Measurements from ENCODE around the gene SLC9A7. TPM values are rescaled to one million over a fixed set of nuclear protein-coding genes. Genes with fewer than 3 reads are reported as not detected.

SLC9A7 gene
- total and polyA plus RNA-seq, 2 donors (not counting 1 experiment from before 2014, with no cell fraction given) = 13.9 to 47.7 TPM

GRCh38 chrX:46770000-46770816 lies 11.3 kb upstream of the SLC9A7 start:
- Histone ChIP-seq H3K9me3 (ENCODE audit: control insufficient read depth, insufficient read depth, low read depth, low read length) (no peaks in the 10 kb centered on the region), H3K79me2 (ENCODE audit: control insufficient read depth, insufficient read depth, low read length) (no peaks in the 10 kb centered on the region), H3K9ac (ENCODE audit: insufficient read depth, low read length) (peak overlapping the region; percentile 54), H4K20me1 (ENCODE audit: control insufficient read depth, extremely low read depth, insufficient read depth, low read length) (no peaks in the 10 kb centered on the region), H3K27me3 (ENCODE audit: control insufficient read depth, insufficient read depth, low read length) (no peaks in the 10 kb centered on the region), H2AFZ (ENCODE audit: low read length) (no peak overlapping the region), H3K36me3 (ENCODE audit: control insufficient read depth, insufficient read depth, low read length) (no peaks in the 10 kb centered on the region), H3K4me3 (replicated peaks in 1 of 4; ENCODE audit: control extremely low read depth in 1 of 4, insufficient read depth in 1 of 4, low read depth in 3 of 4, low read length in 4 of 4) (peak overlapping the region; percentile 10 to 26 (median 18)), H3K4me1 (ENCODE audit: control insufficient read depth, extremely low read depth, insufficient read depth, low read length) (peaks cover 2% of the 10 kb centered on the region), H3K4me2 (ENCODE audit: extremely low read depth, insufficient read depth, low read length) (peak overlapping the region; percentile 62), H3K27ac (ENCODE audit: insufficient read depth, low read length) (peak overlapping the region; percentile 89)
- DNase-seq (ENCODE audit: low read depth in 2 of 2) = peak; percentile 47 to 63
- TF ChIP-seq EZH2 (IDR thresholded peaks at IDR 0.05; ENCODE audit: low read length, missing control alignments) (no peak), CTCF (conservative IDR thresholded peaks at IDR 0.05 in 1 of 2, IDR thresholded peaks at IDR 0.05 in 1 of 2; ENCODE audit: low read depth in 1 of 2, low read length in 2 of 2) (no peak)

- no peak overlapping the region for H2AFZ ChIP-seq (ENCODE audit: low read length)
- H3K27me3 ChIP-seq (ENCODE audit: control insufficient read depth, insufficient read depth, low read length) = no peaks in the 10 kb centered on the region
- H3K4me1 ChIP-seq (ENCODE audit: control insufficient read depth, extremely low read depth, insufficient read depth, low read length) = no peaks in the 10 kb centered on the region
- no peak for DNase-seq (ENCODE audit: low read depth in 2 of 2)
- TF ChIP-seq CTCF (conservative IDR thresholded peaks at IDR 0.05 in 1 of 2, IDR thresholded peaks at IDR 0.05 in 1 of 2; ENCODE audit: low read depth in 1 of 2, low read length in 2 of 2) = no peak
- no peak for TF ChIP-seq EZH2 (IDR thresholded peaks at IDR 0.05; ENCODE audit: low read length, missing control alignments)
- no peak overlapping the region for H3K4me3 ChIP-seq (replicated peaks in 1 of 4; ENCODE audit: control extremely low read depth in 1 of 4, insufficient read depth in 1 of 4, low read depth in 3 of 4, low read length in 4 of 4)
- H3K4me2 ChIP-seq (ENCODE audit: extremely low read depth, insufficient read depth, low read length) = no peak overlapping the region
- no peaks in the 10 kb centered on the region for H3K36me3 ChIP-seq (ENCODE audit: control insufficient read depth, insufficient read depth, low read length)
- H3K27ac ChIP-seq (ENCODE audit: insufficient read depth, low read length) = no peak overlapping the region
- no peak overlapping the region for H3K9ac ChIP-seq (ENCODE audit: insufficient read depth, low read length)
- no peaks in the 10 kb centered on the region for H4K20me1 ChIP-seq (ENCODE audit: control insufficient read depth, extremely low read depth, insufficient read depth, low read length)
- peaks cover 7% of the 10 kb centered on the region for H3K79me2 ChIP-seq (ENCODE audit: control insufficient read depth, insufficient read depth, low read length)
- no peaks in the 10 kb centered on the region for H3K9me3 ChIP-seq (ENCODE audit: control insufficient read depth, insufficient read depth, low read depth, low read length)
Observed at GRCh38 chrX:46762963-46763362, 4.0 kb upstream of the SLC9A7 start.

- no peaks in the 10 kb centered on the region for H3K4me1 ChIP-seq (ENCODE audit: control insufficient read depth, extremely low read depth, insufficient read depth, low read length)
- no peaks in the 10 kb centered on the region for H3K27me3 ChIP-seq (ENCODE audit: control insufficient read depth, insufficient read depth, low read length)
- H2AFZ ChIP-seq (ENCODE audit: low read length) = peak overlapping the region; percentile 80
- peak; percentile 5 to 43 for DNase-seq (ENCODE audit: low read depth in 2 of 2)
- H4K20me1 ChIP-seq (ENCODE audit: control insufficient read depth, extremely low read depth, insufficient read depth, low read length) = no peaks in the 10 kb centered on the region
- peak overlapping the region; percentile 82 for H3K4me2 ChIP-seq (ENCODE audit: extremely low read depth, insufficient read depth, low read length)
- H3K9me3 ChIP-seq (ENCODE audit: control insufficient read depth, insufficient read depth, low read depth, low read length) = no peaks in the 10 kb centered on the region
- peak overlapping the region; percentile 63 for H3K27ac ChIP-seq (ENCODE audit: insufficient read depth, low read length)
- TF ChIP-seq EZH2 (IDR thresholded peaks at IDR 0.05; ENCODE audit: low read length, missing control alignments) (no peak), CTCF (conservative IDR thresholded peaks at IDR 0.05 in 1 of 2, IDR thresholded peaks at IDR 0.05 in 1 of 2; ENCODE audit: low read depth in 1 of 2, low read length in 2 of 2) (no peak)
- no peaks in the 10 kb centered on the region for H3K36me3 ChIP-seq (ENCODE audit: control insufficient read depth, insufficient read depth, low read length)
- H3K79me2 ChIP-seq (ENCODE audit: control insufficient read depth, insufficient read depth, low read length) = peaks cover 18% of the 10 kb centered on the region
- H3K4me3 ChIP-seq (replicated peaks in 1 of 4; ENCODE audit: control extremely low read depth in 1 of 4, insufficient read depth in 1 of 4, low read depth in 3 of 4, low read length in 4 of 4) = peak overlapping the region; percentile 8 to 66 (median 26)
- peak overlapping the region; percentile 30 for H3K9ac ChIP-seq (ENCODE audit: insufficient read depth, low read length)
Observed at GRCh38 chrX:46759645-46759974, 692 bp upstream of the SLC9A7 start.
